COLO829 (cell line): ENCODE measurements around the gene CDHR5.

Source experiments
- DNase-seq: peaks from one replicate; pipeline ENCODE4 v3.0.0; 2012; ENCODE audit warnings: low spot score

CDHR5 gene

GRCh38 chr11:567011-567628 is 57.6 kb downstream of the CDHR5 start:
- DNase-seq: no peak
